ENCODE data around the gene SPTLC2. TPM values are rescaled to one million over a fixed set of nuclear protein-coding genes. Genes with fewer than 3 reads are reported as not detected.

SPTLC2 gene
- total RNA-seq, 1 experiment from 2014 or later = 44.7 TPM

GRCh38 chr14:77556946-77557345 lies 59.5 kb downstream of the SPTLC2 start:
- BruUV-seq (replicated peaks) = no TSS peak
- Histone ChIP-seq H3K27ac (ENCODE audit: low read depth, low read length) (no peak overlapping the region), H3K4me3 (replicated peaks in 1 of 2; ENCODE audit: low read depth in 1 of 2, low read length in 2 of 2) (no peak overlapping the region), H3K27me3 (ENCODE audit: insufficient read depth, low read length) (no peaks in the 10 kb centered on the region), H3K9ac (ENCODE audit: low read length) (no peak overlapping the region), H3K9me3 (ENCODE audit: control insufficient read depth in 1 of 2, insufficient read depth in 1 of 2, low read depth in 1 of 2, low read length in 2 of 2) (no peaks in the 10 kb centered on the region), H3K79me2 (ENCODE audit: insufficient read depth, low read length) (no peaks in the 10 kb centered on the region; the same call in 1 of the 2 replicates), H2AFZ (ENCODE audit: low read depth, low read length, poor library complexity, severe bottlenecking) (no peak overlapping the region), H4K20me1 (ENCODE audit: insufficient read depth) (no peaks in the 10 kb centered on the region), H3K36me3 (ENCODE audit: control insufficient read depth in 1 of 2, insufficient read depth in 2 of 2, low read length in 2 of 2) (peaks cover 8 to 13% of the 10 kb centered on the region in 2 experiments; a peak in 2 of 4 replicates), H3K9me2 (ENCODE audit: insufficient read depth) (no peaks in the 10 kb centered on the region), H3K4me2 (ENCODE audit: low read length) (no peak overlapping the region), H3K4me1 (ENCODE audit: control insufficient read depth in 1 of 2, insufficient read depth in 2 of 2, low read length in 2 of 2) (no peaks in the 10 kb centered on the region)
- TF ChIP-seq SP1 (IDR thresholded peaks at IDR 0.05; ENCODE audit: low read depth) (no peak), EGR1 (IDR thresholded peaks at IDR 0.05; ENCODE audit: low read depth) (no peak), SIN3A (IDR thresholded peaks at IDR 0.05; ENCODE audit: low read depth) (no peak), ZBTB33 (IDR thresholded peaks at IDR 0.05; ENCODE audit: extremely low read depth, insufficient replicate concordance, low read length) (no peak), CBX3 (IDR thresholded peaks at IDR 0.05; ENCODE audit: low read depth) (no peak), ELF1 (IDR thresholded peaks at IDR 0.05; ENCODE audit: borderline replicate concordance, low read depth) (no peak), SRF (IDR thresholded peaks at IDR 0.05; ENCODE audit: low read depth) (no peak), CTCF (IDR thresholded peaks at IDR 0.05 in 2 of 3, conservative IDR thresholded peaks at IDR 0.05 in 1 of 3; ENCODE audit: borderline replicate concordance in 1 of 3, insufficient read depth in 1 of 3, low read depth in 2 of 3, low read length in 2 of 3) (no peak), TCF7L2 (IDR thresholded peaks at IDR 0.05; ENCODE audit: borderline replicate concordance, extremely low read depth, insufficient read depth, insufficient read length) (no peak), ZNF274 (IDR thresholded peaks at IDR 0.05; ENCODE audit: low read depth, low read length) (no peak), JUND (IDR thresholded peaks at IDR 0.05) (no peak), REST (IDR thresholded peaks at IDR 0.05; ENCODE audit: low read depth) (no peak), EZH2phosphoT487 (IDR thresholded peaks at IDR 0.05; ENCODE audit: borderline replicate concordance) (no peak), EZH2 (IDR thresholded peaks at IDR 0.05) (no peak), FOSL1 (IDR thresholded peaks at IDR 0.05; ENCODE audit: low read depth) (no peak), CEBPB (IDR thresholded peaks at IDR 0.05; ENCODE audit: low read depth) (no peak), MAX (IDR thresholded peaks at IDR 0.05) (no peak), RAD21 (IDR thresholded peaks at IDR 0.05; ENCODE audit: low read depth) (no peak), ZFX (IDR thresholded peaks at IDR 0.05) (no peak)
- ChIA-PET CTCF (no interaction called here), RAD21 (ENCODE audit: low non-redundant PET in 1 of 2, low total read pairs in 2 of 2, uncharacterized antibody in 2 of 2, unreplicated experiment in 2 of 2) (no interaction called here), POLR2A (no interaction called here)
- ATAC-seq (no peak), DNase-seq (ENCODE audit: low read depth, low spot score) (no peak)
- intact Hi-C loops (cut with micrococcal nuclease) = no loop called here
